DLD1 (cell line): ENCODE results near the gene PARD6B.

Experiments used
- in situ Hi-C: cut with HindIII; loops from 2 replicates; pipeline ENCODE4 v1.10.0; 2017; ENCODE audit warnings: low sequenced_read_pairs

The PARD6B gene

GRCh38 chr20:50731055-50731929, at the start of gene PARD6B:
Gene PARD6B, plus strand, starts transcription at chr20:50731580. Its CDS starts 207 bp downstream, at chr20:50731787.
- in situ Hi-C loops, result loop anchor here (25.0 kb wide), 1 partner anchor 219 kb away; the partner anchor contains the start of gene PTPN1

GRCh38 chr20:50682065-50682464, 49.3 kb upstream of the PARD6B start:
- in situ Hi-C loops, result no loop called here

- in situ Hi-C loops, result no loop called here
Observed at GRCh38 chr20:50682947-50683530, 48.3 kb upstream of the PARD6B start.

GRCh38 chr20:50683570-50683969, 47.8 kb upstream of the PARD6B start:
- in situ Hi-C loops, result no loop called here

- in situ Hi-C loops, result no loop called here
Observed at GRCh38 chr20:50686821-50687220, 44.6 kb upstream of the PARD6B start.

GRCh38 chr20:50688256-50688975, 43.0 kb upstream of the PARD6B start:
- in situ Hi-C loops, result no loop called here

GRCh38 chr20:50689864-50690649, 41.3 kb upstream of the PARD6B start:
- in situ Hi-C loops, result no loop called here

- in situ Hi-C loops, result no loop called here
Observed at GRCh38 chr20:50690650-50691572, 40.5 kb upstream of the PARD6B start, which contains the start of gene RIPOR3. Gene RIPOR3, minus strand, starts transcription at chr20:50691542. Its CDS starts 414 bp downstream, at chr20:50691128.

- in situ Hi-C loops, result no loop called here
Observed at GRCh38 chr20:50691573-50692551, 39.5 kb upstream of the PARD6B start.

GRCh38 chr20:50692552-50692933, 38.8 kb upstream of the PARD6B start:
- in situ Hi-C loops, result no loop called here

GRCh38 chr20:50693001-50693400, 38.4 kb upstream of the PARD6B start:
- in situ Hi-C loops, result no loop called here

GRCh38 chr20:50694379-50695134, 36.8 kb upstream of the PARD6B start:
- in situ Hi-C loops, result loop anchor here (5.0 kb wide), 1 partner anchor 72 kb away; no protein-coding TSS in a partner anchor

- in situ Hi-C loops, result loop anchor here (5.0 kb wide), 1 partner anchor 73 kb away; no protein-coding TSS in a partner anchor
Observed at GRCh38 chr20:50695135-50695872, 36.1 kb upstream of the PARD6B start.

- in situ Hi-C loops, result loop anchor here (5.0 kb wide), 1 partner anchor 76 kb away; no protein-coding TSS in a partner anchor
Observed at GRCh38 chr20:50698255-50698654, 33.1 kb upstream of the PARD6B start.

GRCh38 chr20:50699688-50700087, 31.7 kb upstream of the PARD6B start:
- in situ Hi-C loops, result loop anchor here (5.0 kb wide), 1 partner anchor 77 kb away; no protein-coding TSS in a partner anchor

- in situ Hi-C loops, result no loop called here
Observed at GRCh38 chr20:50701041-50701963, 30.1 kb upstream of the PARD6B start.
